Measurements from ENCODE around the gene OXCT2. TPM values are rescaled to one million over a fixed set of nuclear protein-coding genes. Genes with fewer than 3 reads are reported as not detected.

OXCT2 gene
- total and polyA plus RNA-seq, 12 donors: 0.06 to 2.4 (median 0.42) TPM; not detected in 1

DNA sequence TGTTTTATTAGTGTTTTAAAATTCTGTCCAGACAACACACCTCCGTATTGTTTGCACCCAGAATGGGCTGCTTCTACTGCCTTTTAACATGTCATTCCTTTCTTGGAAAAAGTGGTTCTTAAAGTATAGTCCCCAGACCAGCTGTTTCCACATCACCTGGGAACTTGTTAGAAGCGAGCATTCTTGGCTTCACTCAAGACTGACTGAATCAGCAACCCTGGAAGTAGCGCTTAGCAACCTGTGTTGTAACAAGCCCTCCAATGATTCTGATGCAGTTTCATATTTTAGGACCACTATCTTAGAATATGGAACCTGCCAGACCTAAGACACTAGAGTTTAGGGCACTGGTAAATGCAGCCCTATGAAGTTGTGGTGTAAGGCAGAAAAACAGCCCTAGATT, 38.4 kb downstream of the OXCT2 start:
- H3K27me3 ChIP-seq: peaks cover 29% of the 10 kb centered on the region
- intact Hi-C loops (cut with DNase I): no loop called here
- H3K4me1 ChIP-seq (replicated peaks in 1 of 2): no peaks in the 10 kb centered on the region
- H3K4me3 ChIP-seq: no peak overlapping the region
- no peak for DNase-seq
- H3K9me3 ChIP-seq (replicated peaks in 1 of 3): no peaks in the 10 kb centered on the region
- no peak overlapping the region for H3K27ac ChIP-seq
- no peaks in the 10 kb centered on the region for H3K36me3 ChIP-seq (replicated peaks in 1 of 2)
- 52 to 74% (median 57%) methylated on average over 3 of the region's 3 CpGs for WGBS, 4 donors
- no peak for TF ChIP-seq POLR2A (IDR thresholded peaks at IDR 0.05)
- TF ChIP-seq, protein P1, sequence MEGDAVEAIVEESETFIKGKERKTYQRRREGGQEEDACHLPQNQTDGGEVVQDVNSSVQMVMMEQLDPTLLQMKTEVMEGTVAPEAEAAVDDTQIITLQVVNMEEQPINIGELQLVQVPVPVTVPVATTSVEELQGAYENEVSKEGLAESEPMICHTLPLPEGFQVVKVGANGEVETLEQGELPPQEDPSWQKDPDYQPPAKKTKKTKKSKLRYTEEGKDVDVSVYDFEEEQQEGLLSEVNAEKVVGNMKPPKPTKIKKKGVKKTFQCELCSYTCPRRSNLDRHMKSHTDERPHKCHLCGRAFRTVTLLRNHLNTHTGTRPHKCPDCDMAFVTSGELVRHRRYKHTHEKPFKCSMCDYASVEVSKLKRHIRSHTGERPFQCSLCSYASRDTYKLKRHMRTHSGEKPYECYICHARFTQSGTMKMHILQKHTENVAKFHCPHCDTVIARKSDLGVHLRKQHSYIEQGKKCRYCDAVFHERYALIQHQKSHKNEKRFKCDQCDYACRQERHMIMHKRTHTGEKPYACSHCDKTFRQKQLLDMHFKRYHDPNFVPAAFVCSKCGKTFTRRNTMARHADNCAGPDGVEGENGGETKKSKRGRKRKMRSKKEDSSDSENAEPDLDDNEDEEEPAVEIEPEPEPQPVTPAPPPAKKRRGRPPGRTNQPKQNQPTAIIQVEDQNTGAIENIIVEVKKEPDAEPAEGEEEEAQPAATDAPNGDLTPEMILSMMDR (IDR thresholded peaks at IDR 0.05): no peak

DNA sequence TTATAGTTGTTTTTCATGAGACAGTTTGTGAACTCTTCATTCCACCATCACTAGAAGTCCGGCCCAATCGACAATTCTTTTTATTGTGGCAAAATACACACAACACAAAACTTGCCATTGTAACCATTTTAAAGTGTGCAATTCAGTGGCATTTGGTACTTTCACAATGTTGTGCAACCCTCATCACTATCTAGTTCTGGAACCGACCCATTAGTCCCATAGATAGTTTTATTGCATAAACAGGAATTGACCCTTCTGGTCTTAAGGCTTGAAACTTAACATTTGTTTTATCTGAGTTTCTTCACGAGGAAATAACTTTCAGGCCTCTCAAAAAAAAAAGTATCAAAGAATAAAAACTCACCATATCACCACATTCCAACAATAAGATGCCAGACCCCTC, 41.3 kb downstream of the OXCT2 start:
- H3K9me3 ChIP-seq (replicated peaks in 1 of 3): no peaks in the 10 kb centered on the region
- no peak overlapping the region for H3K4me3 ChIP-seq
- DNase-seq: no peak
- WGBS, 4 donors: 30 to 58% (median 37%) methylated on average over 3 to 4 of the region's 4 CpGs
- peaks cover 25% of the 10 kb centered on the region for H3K27me3 ChIP-seq
- intact Hi-C loops (cut with DNase I): no loop called here
- H3K27ac ChIP-seq: peak overlapping the region in 1 of 5 donors; percentile 36
- no peaks in the 10 kb centered on the region for H3K36me3 ChIP-seq (replicated peaks in 1 of 2)
- TF ChIP-seq POLR2A (IDR thresholded peaks at IDR 0.05): no peak
- TF ChIP-seq, protein P1 (IDR thresholded peaks at IDR 0.05): no peak
- H3K4me1 ChIP-seq (replicated peaks in 1 of 2): no peaks in the 10 kb centered on the region

DNA sequence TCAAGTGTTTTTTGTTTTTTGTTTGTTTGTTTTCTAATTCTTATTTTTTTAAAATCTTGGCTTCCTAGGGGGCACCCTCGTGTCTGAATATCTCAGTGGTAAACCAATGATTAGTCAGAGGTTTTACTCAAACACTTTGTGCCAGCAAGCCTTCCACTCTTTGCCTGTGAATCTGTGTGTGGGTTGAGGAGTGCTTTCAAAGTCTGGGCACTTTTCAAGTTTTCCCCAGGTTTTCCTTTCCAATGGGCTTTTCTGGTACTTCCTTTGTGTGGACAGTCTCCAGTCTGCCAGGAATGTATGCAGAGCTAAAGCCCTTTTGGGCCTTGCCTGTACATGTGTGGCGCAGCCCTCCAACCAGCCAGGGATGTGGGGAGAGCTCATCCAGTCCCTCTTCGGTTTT, 42.1 kb downstream of the OXCT2 start:
- intact Hi-C loops (cut with DNase I): no loop called here
- H3K36me3 ChIP-seq (replicated peaks in 1 of 2): no peaks in the 10 kb centered on the region
- peaks cover 24% of the 10 kb centered on the region for H3K27me3 ChIP-seq
- no peak for TF ChIP-seq POLR2A (IDR thresholded peaks at IDR 0.05)
- TF ChIP-seq, protein P1 (IDR thresholded peaks at IDR 0.05): no peak
- DNase-seq: no peak
- peak overlapping the region in 1 of 5 donors; percentile 36 for H3K27ac ChIP-seq
- 58 to 72% (median 60%) methylated on average over 3 of the region's 3 CpGs for WGBS, 4 donors
- no peaks in the 10 kb centered on the region for H3K9me3 ChIP-seq (replicated peaks in 1 of 3)
- H3K4me1 ChIP-seq (replicated peaks in 1 of 2): no peaks in the 10 kb centered on the region
- H3K4me3 ChIP-seq: no peak overlapping the region

DNA sequence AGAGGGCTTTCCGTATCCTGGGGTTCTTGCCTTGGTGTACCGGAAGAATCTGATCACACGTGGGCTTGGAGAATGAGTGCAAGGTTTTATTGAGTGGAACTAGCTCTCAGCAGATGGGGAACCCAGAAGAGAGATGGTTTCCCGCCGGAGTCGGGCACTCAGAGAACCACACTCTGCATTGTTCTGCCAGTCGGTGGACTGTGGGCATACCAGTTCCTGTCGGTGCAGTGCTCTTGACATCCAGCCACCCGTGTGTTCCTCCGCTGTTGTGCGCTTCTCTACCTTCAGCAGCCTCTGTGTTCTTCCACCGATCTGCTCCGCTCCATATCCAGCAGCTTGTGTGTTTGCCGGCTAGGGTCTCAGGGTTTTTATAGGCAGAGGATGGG, 43.2 kb downstream of the OXCT2 start:
- WGBS, 4 donors: 61 to 80% (median 67%) methylated on average over 14 of the region's 14 CpGs
- Histone ChIP-seq H3K27me3 (peaks cover 26% of the 10 kb centered on the region), H3K36me3 (replicated peaks in 1 of 2) (no peaks in the 10 kb centered on the region), H3K4me3 (no peak overlapping the region), H3K4me1 (replicated peaks in 1 of 2) (no peaks in the 10 kb centered on the region), H3K9me3 (replicated peaks in 1 of 3) (no peaks in the 10 kb centered on the region), H3K27ac (peak overlapping the region in 1 of 5 donors; percentile 22)
- intact Hi-C loops (cut with DNase I): no loop called here
- TF ChIP-seq, protein P1 (IDR thresholded peaks at IDR 0.05): no peak
- TF ChIP-seq POLR2A (IDR thresholded peaks at IDR 0.05): no peak
- no peak for DNase-seq
